ENCODE data around the gene PUS1.

- TF ChIP-seq TARDBP (IDR thresholded peaks at IDR 0.05) (no peak), FOXK2 (IDR thresholded peaks at IDR 0.05) (no peak), SP1 (IDR thresholded peaks at IDR 0.05) (no peak), ZNF384 (IDR thresholded peaks at IDR 0.05) (no peak), BHLHE40 (IDR thresholded peaks at IDR 0.05; ENCODE audit: borderline replicate concordance) (no peak), FOXM1 (IDR thresholded peaks at IDR 0.05; ENCODE audit: borderline replicate concordance) (no peak), PKNOX1 (IDR thresholded peaks at IDR 0.05) (no peak), L3MBTL2 (conservative IDR thresholded peaks at IDR 0.05) (no peak), HDGF (IDR thresholded peaks at IDR 0.05; ENCODE audit: borderline replicate concordance) (no peak)
These were observed 51.2 kb downstream of the PUS1 start for GRCh38 chr12:131980263-131980662.

All from HEK293T (cell line).